Renal cortex interstitium (tissue), 11 donors: ENCODE measurements around the gene HP. TPM values are rescaled to one million over a fixed set of nuclear protein-coding genes. Genes with fewer than 3 reads are reported as not detected.
"Not testable (repeated sequence)": the region's sequence is repeated elsewhere in the genome, so short reads cannot be mapped to it uniquely, and the experiment has no call there.

Experiments
- DNase-seq, 11 donors: peaks; one replicate each; pipeline ENCODE4 v3.0.0-alpha.2; 2013; ENCODE audit warnings: low read depth in 9 of 11, low spot score in 4 of 11; ENCODE audit errors: extremely low read depth in 1 of 11
- polyA plus RNA-seq, 3 donors: library from polyadenylated mRNA; unstranded; fragments of 120-200 nt; gene quantifications; one replicate each; pipeline ENCODE4 v1.2.1, GENCODE V29; 2013; ENCODE audit not compliant: insufficient read length in 3 of 3

Gene HP
- polyA plus RNA-seq, 3 donors = 0.59 to 0.99 (median 0.85) TPM

GRCh38 chr16:72072514-72073342, 18.4 kb downstream of the HP start:
- DNase-seq = no peak

- DNase-seq = no peak
These were observed 19.4 kb downstream of the HP start for GRCh38 chr16:72073560-72074230.

- DNase-seq = not testable (repeated sequence)
These were observed 20.8 kb downstream of the HP start for GRCh38 chr16:72075067-72075466.

GRCh38 chr16:72076991-72077706, 22.8 kb downstream of the HP start:
- DNase-seq = not testable (repeated sequence)

GRCh38 chr16:72083778-72084404, 29.6 kb downstream of the HP start:
- DNase-seq = no peak

- no peak for DNase-seq
These were observed 30.1 kb downstream of the HP start for GRCh38 chr16:72084445-72084844.

- no peak for DNase-seq
These were observed 30.7 kb downstream of the HP start for GRCh38 chr16:72085002-72085401.

- DNase-seq = no peak
These were observed 36.9 kb downstream of the HP start for GRCh38 chr16:72091217-72091616.

GRCh38 chr16:72092832-72093447, 38.6 kb downstream of the HP start:
- DNase-seq = peak in 3 of 11 donors; percentile 18 to 22 (median 20)

GRCh38 chr16:72093448-72094265, 39.4 kb downstream of the HP start, which contains the start of the genes DHX38 and TXNL4B:
TSS of gene DHX38 (plus strand) at chr16:72093847. CDS start at chr16:72096158, 2,311 bp downstream.
TSS of gene TXNL4B (minus strand) at chr16:72093620. CDS start at chr16:72090749, 2,871 bp downstream.
- DNase-seq = peak; percentile 95 to 99 (median 98)

- no peak for DNase-seq
These were observed 39.9 kb downstream of the HP start for GRCh38 chr16:72094266-72094610.

- no peak for DNase-seq
These were observed 44.6 kb downstream of the HP start for GRCh38 chr16:72098936-72099335.

- DNase-seq = peak in 6 of 11 donors; percentile 10 to 41 (median 18)
These were observed 45.1 kb downstream of the HP start for GRCh38 chr16:72099377-72099818.

GRCh38 chr16:72101195-72101594, 46.9 kb downstream of the HP start:
- no peak for DNase-seq

GRCh38 chr16:72104905-72105304, 50.6 kb downstream of the HP start:
- DNase-seq = no peak

- no peak for DNase-seq
These were observed 51.7 kb downstream of the HP start for GRCh38 chr16:72105978-72106377.

- DNase-seq = no peak
These were observed 53.1 kb downstream of the HP start for GRCh38 chr16:72107371-72107770.
